Coronary artery (tissue), 2 donors: ENCODE data around the gene C11orf68.

ENCODE experiments used
- DNase-seq: peaks from one replicate; pipeline ENCODE4 v3.0.0-alpha.2; 2017; ENCODE audit warnings: low spot score
- H3K27ac ChIP-seq, 2 donors: fragments of 200-600 bp; sonication (generic); one replicate each; pipeline ENCODE4 v1.5.1; 2016 to 2019
- H3K4me3 ChIP-seq: fragments of 200-600 bp; sonication (generic); 2 replicates; pipeline ENCODE4 v1.5.1; 2016; ENCODE audit warnings: mild to moderate bottlenecking, moderate library complexity
- TF ChIP-seq, protein P1 (sequence below): fragments of 200-600 bp; sonication (generic); IDR thresholded peaks from one replicate; pipeline ENCODE4 v1.5.1; 2019; ENCODE audit warnings: antibody characterized with exemption

The C11orf68 gene

DNA sequence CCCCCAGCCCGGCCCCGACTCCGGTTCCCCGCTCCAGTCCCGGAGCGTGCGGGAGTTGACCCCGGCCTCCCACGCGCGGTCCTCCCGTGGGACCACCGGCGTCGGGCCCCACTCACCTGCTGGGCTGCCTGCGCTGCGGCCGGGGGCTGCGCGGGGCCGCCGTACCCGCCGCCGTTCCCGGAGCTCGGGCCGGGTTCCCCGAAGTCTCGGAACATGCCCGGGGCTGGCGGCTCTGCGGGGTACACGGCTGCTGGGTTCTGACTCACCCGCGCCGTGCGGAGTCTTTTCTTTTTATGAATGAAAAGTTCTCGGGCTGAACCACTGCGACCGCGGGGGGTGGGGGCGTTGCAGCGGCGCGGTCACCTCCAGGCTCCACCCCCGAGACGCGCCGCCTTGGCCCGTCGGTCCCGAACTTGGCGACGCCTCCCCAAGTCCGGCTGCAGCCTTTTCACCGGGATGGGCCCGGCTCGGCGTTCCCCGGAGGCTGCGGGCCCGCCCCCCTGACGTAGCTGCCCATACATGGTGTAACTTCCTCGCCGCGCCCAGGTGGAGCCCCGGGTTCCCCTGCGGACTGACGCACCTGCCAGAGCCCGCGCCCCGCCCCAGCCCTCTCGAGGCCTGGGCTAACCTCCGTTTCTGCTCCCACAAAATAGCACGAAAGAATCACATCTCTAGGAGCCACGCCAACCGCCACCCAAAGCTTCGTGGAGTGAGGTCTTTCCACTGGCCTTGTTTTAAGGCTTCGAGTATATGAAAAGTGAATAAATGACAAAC is 18.6 kb downstream of the C11orf68 start, which contains the start of gene FOSL1:
Gene FOSL1, minus strand, starts transcription at position 264 of the 774 bp plus-strand sequence. Its CDS starts 49 bp downstream, at position 215.
- H3K27ac ChIP-seq = peak within 1 kb of the TSS; percentile 60 to 88
- DNase-seq = peak; percentile 93
- TF ChIP-seq, protein P1, sequence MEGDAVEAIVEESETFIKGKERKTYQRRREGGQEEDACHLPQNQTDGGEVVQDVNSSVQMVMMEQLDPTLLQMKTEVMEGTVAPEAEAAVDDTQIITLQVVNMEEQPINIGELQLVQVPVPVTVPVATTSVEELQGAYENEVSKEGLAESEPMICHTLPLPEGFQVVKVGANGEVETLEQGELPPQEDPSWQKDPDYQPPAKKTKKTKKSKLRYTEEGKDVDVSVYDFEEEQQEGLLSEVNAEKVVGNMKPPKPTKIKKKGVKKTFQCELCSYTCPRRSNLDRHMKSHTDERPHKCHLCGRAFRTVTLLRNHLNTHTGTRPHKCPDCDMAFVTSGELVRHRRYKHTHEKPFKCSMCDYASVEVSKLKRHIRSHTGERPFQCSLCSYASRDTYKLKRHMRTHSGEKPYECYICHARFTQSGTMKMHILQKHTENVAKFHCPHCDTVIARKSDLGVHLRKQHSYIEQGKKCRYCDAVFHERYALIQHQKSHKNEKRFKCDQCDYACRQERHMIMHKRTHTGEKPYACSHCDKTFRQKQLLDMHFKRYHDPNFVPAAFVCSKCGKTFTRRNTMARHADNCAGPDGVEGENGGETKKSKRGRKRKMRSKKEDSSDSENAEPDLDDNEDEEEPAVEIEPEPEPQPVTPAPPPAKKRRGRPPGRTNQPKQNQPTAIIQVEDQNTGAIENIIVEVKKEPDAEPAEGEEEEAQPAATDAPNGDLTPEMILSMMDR = no peak
- peak within 1 kb of the TSS; percentile 81 for H3K4me3 ChIP-seq

DNA sequence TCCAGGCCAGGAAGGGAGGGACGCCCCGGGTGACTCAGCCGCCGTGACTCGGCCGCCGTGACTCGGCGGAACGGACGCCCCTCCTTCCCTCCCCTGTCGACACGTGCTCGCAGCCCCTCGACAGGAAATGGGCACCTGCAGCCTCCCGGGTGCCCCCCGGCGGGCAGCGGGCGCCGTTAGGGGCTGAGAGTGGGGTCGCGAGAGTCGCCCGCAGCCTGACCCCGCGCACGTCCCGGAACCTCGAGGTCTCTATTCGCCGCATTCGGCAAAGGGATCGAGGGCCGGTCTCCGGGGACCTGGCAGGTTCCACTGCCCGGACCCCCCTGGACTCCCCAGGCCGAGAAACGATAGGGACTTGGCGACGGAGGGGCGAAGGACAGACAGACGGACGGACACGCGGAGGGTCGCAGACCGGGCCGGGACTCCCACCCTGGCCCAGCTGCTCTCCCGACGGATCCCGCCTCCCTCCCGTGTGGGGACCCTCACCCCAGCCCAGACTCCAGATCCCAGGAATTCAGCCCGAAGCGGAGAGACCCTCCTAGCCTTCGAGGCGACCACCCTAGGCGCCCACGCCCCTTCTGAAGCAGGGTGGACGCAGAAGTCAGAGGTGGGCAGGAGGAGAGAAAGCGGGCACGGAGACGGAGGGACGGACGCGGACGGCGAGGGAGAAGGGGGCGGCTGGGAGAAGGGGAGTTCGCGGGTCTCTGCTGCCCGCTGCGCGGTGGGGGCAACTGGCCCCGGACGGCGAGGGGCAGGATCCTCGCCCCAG is 19.3 kb downstream of the C11orf68 start:
- TF ChIP-seq, protein P1 = no peak
- Histone ChIP-seq H3K4me3 (peak overlapping the region; percentile 81), H3K27ac (peak overlapping the region; percentile 60 to 88)
- peak; percentile 90 for DNase-seq

DNA sequence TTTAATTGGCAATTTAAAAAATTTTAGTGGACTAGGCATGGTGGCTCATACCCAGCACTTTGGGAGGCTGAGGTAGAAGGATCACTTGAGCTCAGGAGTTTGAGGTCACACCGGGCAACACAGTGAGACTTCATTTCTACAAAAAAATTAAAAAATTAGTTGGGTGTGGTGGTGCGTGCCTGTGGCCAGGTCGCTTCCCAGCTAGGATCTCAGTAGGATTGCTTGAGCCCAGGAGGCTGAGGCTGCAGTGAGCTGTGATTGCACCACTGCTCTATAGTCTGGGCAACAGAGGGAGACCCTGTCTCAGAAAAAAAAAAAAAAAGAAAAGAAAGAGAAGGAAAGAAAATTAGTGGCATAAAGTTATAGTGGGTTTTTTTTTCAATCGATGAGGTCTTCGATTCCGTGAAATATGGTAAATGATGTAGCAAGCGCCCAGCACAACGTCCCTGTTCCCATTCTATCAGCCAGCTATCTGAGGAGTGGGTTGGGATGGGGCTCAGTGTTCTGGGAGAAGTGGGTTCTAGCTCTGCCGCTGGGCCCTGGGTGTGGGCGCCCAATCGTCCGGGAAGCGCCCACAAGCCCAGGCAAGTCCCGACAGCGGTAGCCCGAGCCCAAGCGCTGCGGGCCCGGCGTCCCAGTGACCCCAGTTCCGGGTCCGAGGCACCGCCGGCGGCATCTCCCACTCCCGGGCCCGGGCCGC is 20.1 kb downstream of the C11orf68 start:
- DNase-seq = no peak
- Histone ChIP-seq H3K27ac (peak overlapping the region; percentile 60 to 88), H3K4me3 (peak overlapping the region; percentile 81)
- TF ChIP-seq, protein P1 = no peak

DNA sequence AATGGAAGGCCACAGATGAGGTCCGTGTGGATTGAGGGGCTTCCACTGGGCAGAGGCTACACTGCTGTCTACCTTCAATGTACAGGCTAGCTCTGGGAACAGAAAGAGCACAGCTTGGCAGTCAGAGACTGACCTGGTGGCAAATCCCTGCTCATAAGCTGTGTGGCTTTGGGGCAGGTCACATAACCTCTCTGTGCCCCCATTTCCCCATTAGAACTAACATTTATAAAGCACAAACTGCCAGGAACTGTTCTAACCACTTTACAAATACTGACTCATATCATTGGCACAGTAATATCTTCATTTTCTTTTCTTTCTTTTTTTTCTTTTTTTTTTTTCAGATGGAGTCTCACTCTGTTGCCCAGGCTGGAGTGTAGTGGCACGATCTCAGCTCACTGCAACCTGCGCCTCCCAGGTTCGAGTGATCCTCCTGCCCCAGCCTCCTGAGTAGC is 21.8 kb downstream of the C11orf68 start:
- Histone ChIP-seq H3K4me3 (no peak overlapping the region), H3K27ac (no peak overlapping the region)
- DNase-seq = no peak
- TF ChIP-seq, protein P1 = no peak

DNA sequence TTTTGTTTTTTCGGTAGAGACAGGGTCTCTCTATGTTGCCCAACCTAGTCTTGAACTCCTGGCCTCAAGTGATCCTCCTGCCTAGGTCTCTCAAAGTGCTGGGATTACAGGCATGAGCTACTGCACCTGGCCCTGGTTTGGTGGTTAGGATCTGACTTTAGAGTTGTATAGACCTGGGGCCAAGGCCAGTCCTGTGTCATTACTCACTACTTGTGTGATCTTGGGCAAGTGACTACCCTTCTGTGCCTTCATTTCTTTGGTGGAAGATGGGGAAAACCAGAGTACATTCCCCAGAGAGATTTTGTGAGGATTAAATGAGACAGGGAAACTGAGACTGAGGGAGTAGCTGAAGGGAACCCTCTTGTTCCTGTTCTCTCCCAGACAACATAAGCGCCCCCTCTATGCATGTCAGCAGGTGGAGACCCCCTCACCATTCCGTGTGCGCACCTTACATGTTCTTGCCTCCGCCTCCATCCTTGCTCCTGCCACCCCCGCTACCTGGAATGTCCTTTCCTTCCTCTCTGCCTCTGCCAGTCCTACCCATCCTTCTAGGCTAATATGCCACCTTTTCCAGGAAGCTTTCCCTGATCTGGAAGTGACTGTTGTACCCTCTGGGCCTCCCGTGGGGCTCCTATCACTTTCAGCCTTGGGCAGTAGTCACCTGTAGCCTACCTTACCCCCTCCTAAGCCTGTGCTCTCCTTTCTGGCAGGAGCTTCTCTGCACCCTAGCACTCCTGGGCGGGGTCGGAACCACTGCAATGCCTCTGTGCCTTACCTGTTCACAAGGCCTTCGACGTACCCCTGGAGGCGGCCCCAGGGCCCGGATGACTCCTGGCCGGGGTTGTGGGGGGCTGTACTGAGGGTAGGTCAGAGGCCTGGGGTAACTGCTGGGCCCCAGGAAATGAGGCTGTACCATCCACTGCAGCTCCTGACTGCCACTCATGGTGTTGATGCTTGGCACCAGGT is 22.5 kb downstream of the C11orf68 start:
- TF ChIP-seq, protein P1 = no peak
- H3K27ac ChIP-seq = no peak overlapping the region
- H3K4me3 ChIP-seq = no peak overlapping the region
- DNase-seq = no peak

DNA sequence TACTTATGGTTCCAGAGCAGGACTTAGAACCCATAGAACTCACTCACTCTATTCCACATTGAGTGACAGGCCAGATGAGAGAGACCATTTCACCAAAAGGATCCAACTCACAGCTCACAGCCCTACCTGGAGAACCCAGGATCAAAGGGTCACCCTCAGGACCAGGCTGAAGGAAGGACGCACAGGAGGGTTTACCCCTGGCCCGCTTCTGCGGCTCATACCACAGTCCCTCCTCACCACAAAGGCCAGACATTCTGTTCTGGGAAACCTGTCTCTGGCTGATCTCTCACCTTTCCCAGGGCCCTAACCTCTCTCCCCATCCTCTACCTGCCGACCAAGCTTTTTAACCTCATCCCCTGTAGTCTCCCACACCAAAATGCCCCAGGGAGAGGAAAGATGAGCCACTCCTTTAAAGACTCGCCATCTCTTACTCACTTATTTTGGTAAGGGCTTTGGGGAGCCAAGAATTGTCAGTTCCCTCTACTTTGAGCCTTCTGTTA is 23.3 kb downstream of the C11orf68 start:
- Histone ChIP-seq H3K27ac (no peak overlapping the region), H3K4me3 (no peak overlapping the region)
- TF ChIP-seq, protein P1 = no peak
- DNase-seq = no peak
